A673 (cell line): ENCODE measurements around the gene HSPG2.
"Not testable (repeated sequence)": the region's sequence is repeated elsewhere in the genome, so short reads cannot be mapped to it uniquely, and the experiment has no call there.

Source experiments
- EZH2 ChIP-seq: fragments of 200-600 bp; sonication (generic); IDR thresholded peaks from 2 replicates; pipeline ENCODE4 v1.6.1; 2017; ENCODE audit warnings: borderline replicate concordance, low read depth, mild to moderate bottlenecking, mixed read lengths, antibody characterized with exemption, low read length; ENCODE audit not compliant: poor library complexity, severe bottlenecking
- TF ChIP-seq, protein P1 (sequence below): fragments of 300-800, 200-600 bp; sonication (generic); conservative IDR thresholded peaks from 2 replicates; pipeline ENCODE4 v1.5.1; 2017; ENCODE audit warnings: low read depth, mild to moderate bottlenecking, antibody characterized with exemption, low read length, moderate library complexity, mixed read lengths

DNA sequence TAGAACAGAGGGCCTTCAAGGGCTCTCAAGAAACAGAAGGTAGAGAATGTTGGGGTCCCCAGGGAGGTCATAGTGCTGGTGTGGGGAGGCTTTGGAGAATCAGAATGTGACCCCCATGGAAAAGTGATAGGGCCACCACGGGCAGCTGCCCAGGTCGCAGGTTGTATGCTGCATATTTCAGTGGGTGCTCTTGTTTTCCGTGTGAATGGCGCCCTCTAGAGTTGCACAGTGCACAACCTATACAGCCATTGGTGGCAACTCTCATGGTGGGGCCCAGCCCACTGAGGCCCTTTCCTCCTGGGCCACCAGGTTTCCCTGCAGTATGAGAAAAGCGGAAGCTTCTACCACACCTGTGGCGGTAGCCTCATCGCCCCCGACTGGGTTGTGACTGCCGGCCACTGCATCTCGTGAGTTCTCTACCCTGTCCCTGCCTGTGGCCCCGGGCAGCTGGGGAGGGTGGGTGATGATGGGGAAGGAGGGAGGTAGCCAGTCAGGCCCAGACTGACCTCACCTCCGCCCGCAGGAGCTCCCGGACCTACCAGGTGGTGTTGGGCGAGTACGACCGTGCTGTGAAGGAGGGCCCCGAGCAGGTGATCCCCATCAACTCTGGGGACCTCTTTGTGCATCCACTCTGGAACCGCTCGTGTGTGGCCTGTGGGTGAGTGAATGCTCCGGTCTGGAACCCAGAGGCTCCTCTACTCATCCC is 43.6 kb upstream of the HSPG2 start:
- TF ChIP-seq, protein P1, sequence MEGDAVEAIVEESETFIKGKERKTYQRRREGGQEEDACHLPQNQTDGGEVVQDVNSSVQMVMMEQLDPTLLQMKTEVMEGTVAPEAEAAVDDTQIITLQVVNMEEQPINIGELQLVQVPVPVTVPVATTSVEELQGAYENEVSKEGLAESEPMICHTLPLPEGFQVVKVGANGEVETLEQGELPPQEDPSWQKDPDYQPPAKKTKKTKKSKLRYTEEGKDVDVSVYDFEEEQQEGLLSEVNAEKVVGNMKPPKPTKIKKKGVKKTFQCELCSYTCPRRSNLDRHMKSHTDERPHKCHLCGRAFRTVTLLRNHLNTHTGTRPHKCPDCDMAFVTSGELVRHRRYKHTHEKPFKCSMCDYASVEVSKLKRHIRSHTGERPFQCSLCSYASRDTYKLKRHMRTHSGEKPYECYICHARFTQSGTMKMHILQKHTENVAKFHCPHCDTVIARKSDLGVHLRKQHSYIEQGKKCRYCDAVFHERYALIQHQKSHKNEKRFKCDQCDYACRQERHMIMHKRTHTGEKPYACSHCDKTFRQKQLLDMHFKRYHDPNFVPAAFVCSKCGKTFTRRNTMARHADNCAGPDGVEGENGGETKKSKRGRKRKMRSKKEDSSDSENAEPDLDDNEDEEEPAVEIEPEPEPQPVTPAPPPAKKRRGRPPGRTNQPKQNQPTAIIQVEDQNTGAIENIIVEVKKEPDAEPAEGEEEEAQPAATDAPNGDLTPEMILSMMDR = 0 out of 2 replicates have a peak, but pooled peaks have one; percentile 16
- TF ChIP-seq EZH2 = not testable (repeated sequence)
